NCI-H1436 (cell line): ENCODE measurements around the gene RPS6KC1.
"Not testable (repeated sequence)": the region's sequence is repeated elsewhere in the genome, so short reads cannot be mapped to it uniquely, and the experiment has no call there.

ENCODE experiments used
- DNase-seq: peaks from one replicate; lab custom pipeline; 2025; lab: John Stamatoyannopoulos, UW

RPS6KC1 gene

DNA sequence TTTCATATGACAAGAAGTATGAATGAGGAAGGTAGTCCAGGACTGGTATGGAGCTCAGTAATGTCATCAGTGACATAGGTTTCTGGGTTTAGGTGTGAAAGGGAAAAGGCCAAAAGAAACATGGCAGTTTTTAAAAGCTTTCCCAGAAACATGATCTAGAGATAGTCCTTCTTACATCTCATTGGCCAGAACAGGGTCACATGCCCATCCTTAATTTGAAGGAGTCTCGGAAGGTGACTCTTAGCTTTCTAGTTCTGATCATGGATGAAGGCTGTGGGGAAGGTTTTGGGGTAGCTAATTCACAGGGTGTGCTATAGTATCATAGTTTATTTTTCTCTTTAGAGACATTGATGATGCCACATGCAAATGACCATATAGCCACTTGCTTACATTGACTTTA lies 55.3 kb downstream of the RPS6KC1 start:
- DNase-seq = no peak

DNA sequence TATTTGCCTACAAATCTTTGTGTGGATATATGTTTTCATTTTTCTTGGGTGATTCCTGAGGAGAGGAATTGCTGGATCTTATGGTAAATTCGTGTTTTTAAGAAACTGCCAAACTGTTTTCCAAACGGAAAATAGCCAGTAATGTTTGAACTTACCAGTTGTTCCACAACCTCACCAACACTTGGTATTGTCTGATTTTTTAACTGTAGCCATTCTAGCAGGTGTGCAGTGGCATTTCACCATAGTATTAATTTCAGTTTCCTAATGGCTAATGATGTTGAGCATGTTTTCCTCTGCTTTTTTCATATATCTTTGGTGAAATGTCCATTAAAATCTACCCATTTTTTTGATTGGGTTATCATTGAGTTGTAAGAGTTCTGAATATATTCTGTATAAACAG lies 56.6 kb downstream of the RPS6KC1 start:
- no peak for DNase-seq

DNA sequence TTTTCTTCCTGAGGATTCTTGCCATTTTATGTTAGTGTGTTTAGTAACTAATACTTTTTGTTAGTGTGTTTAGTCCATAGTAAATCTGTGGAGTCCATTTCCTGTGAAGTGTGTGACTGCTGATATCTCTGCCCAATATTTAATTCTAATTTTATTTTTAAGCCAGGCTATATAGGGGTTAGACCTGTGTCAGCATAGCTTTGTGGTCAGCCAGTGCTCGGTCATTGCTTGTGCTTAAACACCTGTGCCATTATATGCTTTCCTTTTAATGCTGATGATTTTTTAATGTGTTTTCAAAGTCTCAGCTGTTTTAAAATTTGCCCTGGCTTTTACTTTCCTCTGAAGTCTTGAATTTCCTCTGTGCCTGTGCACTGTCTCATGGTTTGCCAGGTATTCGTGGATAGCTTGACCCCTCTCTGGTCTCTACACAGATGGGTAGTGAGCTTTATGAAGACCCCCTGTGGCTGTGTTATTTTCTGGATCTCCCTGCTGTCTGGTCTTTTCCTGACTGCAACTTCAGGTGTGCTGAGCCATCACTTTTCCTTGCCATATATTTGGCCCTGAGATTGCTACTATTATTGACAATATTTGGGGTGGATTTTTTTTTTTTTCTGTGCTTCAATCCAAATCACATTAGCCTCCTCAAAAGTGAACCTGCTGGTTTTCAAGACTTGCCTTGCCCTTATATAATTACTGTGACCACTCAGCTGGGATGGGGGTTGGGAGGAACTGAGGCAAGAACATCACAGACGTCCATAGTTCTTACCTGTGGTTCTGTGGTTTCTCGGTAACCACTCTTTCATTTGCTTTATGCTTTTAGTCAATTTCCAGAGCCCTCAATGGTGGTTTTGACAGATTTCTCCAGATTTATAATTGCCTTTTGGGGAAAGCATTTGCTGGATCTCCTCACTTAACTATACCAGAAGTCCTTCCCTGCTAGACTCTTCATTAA lies 59.6 kb downstream of the RPS6KC1 start:
- DNase-seq = no peak

DNA sequence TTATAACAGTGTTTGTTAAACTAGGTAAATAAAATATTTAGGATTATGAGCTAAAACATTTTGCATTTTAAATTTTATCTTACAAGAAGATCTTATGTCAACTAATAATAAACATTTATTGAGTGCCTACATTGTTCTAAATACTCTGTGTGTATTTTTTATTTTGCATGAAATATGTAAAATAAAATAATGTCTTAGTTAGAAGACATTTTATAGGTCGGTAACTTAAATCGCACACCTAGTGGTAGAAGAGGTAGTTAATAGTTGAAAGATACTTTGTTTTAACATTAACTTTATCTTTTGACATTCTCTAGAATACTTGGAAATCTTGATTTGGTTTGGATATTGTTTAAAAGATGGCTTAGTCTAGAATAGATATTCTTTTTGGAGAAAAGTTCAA lies 60.5 kb downstream of the RPS6KC1 start:
- no peak for DNase-seq

DNA sequence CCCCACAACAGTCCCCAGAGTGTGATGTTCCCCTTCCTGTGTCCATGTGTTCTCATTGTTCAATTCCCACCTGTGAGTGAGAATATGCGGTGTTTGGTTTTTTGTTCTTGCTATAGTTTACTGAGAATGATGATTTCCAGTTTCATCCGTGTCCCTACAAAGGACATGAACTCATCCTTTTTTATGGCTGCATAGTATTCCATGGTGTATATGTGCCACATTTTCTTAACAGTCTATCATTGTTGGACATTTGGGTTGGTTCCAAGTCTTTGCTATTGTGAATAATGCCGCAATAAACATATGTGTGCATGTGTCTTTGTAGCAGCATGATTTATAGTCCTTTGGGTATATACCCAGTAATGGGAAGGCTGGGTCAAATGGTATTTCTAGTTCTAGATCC lies 61.7 kb downstream of the RPS6KC1 start:
- not testable (repeated sequence) for DNase-seq

DNA sequence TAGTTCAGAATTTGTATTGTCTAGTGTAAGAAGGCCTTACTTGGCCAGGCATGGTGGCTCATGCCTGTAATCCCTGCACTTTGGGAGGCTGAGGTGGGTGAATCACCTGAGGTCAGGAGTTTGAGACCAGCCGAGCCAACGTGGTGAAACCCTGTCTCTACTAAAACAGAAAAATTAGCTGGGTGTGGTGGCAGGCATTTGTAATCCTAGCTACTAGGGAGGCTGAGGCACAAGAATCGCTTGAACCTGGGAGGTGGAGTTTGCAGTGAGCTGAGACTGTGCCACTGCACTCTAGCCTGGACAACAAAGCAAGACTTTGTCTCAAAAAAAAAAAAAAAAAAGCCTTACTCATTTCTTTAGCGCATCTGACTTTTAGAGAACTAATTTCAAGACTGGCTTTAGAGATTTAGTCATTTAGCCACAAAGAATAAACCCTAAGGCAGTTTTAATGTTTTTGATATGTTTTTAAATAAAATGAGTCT lies 66.7 kb downstream of the RPS6KC1 start:
- not testable (repeated sequence) for DNase-seq

DNA sequence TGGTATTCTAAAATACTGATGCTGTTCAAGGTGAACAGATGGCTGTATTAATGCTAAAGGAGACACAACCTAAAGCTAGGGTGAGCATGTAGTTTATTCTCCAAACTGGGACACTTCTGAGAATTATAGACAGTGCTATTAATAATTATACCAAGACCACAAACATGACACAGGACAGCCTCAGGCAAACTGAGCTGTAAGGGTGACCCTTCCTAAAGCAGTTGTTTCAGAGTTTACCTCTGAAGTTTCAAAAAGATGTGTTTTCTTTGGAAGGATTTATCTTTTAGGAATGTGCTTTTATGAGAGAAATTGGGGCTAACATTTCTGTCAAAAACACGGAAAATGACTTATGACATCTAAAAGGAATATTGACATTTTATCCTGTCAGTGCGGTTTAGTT lies 68.8 kb downstream of the RPS6KC1 start:
- DNase-seq = no peak

DNA sequence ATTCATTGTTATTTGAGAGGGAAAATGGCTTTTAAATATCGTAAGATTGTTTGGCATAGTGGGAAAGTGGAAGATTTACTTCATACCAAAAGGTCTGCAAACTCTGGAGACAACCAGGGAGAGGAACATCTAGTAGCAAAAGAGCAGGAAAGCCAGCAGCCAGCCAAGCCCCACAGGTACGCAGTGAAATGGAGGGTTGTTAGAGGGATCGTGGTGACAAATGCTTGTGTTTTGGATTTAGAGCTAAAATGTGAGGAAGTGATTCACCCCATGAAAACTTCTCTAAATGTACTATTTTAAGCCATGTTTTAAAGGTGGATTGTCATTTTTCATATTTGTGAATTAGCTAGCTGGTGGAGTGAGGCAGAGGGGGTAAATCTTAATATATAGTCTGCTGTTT lies 69.3 kb downstream of the RPS6KC1 start:
- DNase-seq = no peak

DNA sequence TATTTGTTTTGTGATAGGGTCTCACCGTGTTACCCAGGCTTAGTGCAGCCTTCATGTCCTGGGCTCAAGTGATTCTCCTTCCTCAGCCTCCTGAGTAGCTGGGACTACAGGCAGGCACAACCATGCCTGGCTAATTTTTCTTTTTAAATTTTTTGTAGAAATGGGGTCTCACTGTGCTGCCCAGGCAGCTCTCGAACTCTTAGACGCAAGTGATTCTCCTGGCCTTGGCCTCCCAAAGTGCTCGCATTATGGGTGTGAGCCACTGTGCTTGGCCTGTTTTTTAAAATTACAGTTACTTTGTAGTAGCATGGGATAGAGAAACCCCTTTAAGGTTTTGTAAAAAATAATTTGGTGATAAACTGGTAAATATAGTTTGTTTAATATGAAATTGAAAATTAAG lies 69.9 kb downstream of the RPS6KC1 start:
- no peak for DNase-seq

DNA sequence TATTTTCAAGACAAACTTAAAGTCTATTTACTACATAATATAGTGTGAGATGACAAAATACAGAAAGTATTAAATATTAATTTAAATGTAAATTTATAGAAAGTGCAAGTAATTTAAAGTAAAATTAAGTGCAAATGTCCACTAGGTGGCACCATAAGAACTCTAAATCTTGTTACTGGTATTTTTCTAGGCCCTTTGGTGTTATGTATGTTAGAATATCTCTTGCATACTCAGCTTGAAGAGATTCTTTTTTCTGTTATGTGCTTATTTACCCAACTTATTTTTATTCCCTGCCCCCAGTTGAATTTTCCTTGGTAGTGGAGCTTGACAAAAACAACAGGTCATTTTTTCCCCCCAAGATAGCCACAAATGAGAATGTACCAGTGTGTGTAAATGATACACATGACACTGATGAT lies 71.5 kb downstream of the RPS6KC1 start:
- peak; percentile 71 for DNase-seq

DNA sequence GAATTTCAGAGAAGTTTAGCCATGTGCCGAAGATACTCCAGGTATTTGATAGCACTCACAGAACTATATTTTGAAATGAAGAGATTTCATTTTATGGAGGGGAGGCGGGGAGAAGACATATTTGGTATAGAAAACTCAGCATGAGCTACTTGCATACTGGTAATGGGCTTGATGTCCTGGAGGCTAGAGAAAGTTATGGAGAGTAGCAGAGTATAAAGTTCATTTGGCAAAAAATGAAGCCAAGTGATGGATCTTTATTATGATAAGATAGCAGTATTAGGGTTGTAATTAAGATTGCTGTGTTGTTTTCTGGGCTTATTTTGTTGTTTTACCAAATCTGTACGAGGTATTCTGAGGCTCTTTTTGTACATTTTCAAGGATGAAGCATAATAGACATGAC lies 72.0 kb downstream of the RPS6KC1 start:
- no peak for DNase-seq

DNA sequence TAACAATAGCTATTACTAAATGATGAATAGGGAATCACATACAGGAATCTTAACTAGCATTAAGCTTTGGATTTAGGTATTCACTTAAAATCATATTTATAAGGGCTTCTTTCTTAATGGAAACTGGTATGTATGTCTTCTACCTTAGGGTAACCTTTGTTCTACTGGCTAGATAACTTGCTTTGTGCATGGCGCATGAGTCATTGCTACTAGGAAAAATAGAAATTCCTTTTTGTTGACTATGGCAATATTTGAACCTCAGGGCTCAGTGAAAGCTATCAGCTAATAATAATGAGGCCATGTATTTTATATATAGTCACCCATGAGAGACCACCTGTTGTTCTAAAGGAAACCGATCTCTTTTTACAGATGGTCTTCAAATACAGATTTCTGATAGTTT lies 72.5 kb downstream of the RPS6KC1 start:
- no peak for DNase-seq

DNA sequence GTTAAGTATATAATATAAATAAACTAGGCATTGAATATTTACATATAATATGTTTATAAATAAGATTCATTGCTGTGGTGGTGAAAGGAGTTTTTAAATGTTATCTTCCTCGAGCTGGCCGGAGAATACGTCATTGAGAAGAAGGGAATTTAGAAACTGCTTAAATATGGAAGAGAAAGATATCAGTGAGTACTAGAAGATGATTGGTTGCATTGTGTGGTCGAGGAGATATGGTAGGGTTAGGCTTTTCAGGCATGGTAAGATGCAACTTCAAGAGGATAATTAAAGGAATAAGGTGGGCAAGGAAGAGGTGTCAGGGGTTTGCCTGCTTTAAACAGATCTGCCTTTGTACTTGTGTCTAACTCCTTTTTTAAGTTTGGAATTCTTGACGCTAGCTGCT lies 73.5 kb downstream of the RPS6KC1 start:
- no peak for DNase-seq

DNA sequence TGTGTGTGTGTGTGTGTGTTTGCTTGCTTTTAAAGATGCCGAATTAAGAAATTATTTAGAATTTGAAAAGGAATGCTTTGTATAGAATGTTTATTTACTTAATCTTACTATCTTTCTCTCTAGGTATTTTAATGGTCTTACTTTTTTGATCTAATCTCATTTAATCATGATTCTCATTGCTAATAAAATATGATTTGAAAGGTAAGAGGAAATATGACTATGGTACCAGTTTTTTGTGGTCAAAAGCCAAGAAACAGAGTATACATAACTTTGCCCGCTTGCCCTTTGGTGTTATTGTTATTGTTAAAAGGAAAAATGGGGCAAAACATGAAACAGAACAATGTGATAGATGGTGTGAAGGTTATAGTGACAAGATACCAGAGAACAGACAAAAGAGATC lies 74.6 kb downstream of the RPS6KC1 start:
- DNase-seq = no peak

DNA sequence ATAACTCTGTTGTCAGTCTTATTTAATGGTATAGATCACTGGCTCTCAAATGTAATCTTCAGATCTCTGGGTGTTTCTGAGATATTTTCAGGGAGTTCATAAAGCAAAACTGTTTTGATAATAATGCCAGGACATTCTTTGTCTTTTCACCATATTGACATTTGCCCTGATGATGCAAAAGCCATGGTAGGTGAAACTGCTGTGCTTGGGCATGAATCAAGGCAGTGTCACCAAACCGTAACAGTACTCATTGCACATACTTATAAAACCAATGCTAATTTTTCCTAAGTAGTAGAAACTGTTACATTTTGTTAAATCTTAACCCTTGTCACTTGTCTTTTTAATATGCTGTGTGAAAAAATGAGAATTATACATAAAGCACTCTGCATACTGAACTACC lies 76.0 kb downstream of the RPS6KC1 start:
- no peak for DNase-seq

DNA sequence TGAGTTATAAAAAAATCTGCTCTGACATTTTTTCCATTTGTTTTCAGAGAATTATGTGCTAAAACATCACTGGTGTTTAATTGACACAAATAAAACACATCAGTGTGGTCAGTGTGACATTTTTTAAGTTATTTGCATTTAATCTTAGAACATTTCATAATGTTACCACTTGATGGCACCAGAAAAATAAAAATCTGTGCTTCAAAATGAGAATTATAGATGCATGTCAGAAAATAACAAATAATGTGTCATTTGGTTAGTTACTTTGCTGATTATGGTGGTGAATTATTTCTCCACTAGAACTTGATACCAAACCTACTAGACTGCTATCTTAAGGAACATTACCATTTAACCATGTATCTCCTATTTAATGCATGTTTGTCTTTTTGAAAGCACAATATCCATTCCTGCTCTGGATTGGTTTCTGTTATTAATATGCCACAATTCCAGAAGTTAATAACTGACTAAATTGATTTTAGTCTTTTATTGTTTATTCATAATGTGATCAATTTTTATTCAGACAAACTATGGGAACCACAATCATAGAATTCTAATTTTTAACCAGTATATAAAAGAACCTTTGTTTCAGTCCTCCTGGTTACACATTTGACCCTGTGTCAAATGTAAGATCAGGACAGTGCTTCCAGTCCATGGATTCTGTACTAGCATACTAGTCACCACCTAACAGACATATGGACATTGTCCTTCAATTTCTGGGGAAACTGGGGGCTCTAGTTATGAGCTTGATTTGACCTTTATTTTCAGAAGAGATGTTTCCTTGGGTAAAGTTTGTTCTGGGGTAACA lies 81.0 kb downstream of the RPS6KC1 start:
- no peak for DNase-seq

DNA sequence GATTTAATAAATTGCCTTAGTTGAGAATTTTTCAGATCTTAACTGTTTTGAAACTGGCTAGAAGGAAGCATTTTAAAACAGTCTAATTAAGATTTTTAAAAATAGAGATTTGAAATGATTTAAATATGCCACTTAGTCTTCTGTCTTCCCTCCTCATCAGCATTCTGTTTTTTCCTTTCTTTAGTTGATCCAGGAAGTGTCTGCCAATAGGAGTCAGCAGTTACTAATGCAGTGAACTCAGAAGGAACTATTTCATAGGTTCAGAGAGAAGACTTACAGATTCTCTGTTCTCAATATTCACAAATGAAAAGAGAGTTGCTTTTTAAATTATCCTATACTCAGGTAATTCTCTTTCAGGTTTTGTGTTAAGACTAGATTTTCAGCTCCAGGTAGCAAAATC lies 84.5 kb downstream of the RPS6KC1 start:
- DNase-seq = no peak

DNA sequence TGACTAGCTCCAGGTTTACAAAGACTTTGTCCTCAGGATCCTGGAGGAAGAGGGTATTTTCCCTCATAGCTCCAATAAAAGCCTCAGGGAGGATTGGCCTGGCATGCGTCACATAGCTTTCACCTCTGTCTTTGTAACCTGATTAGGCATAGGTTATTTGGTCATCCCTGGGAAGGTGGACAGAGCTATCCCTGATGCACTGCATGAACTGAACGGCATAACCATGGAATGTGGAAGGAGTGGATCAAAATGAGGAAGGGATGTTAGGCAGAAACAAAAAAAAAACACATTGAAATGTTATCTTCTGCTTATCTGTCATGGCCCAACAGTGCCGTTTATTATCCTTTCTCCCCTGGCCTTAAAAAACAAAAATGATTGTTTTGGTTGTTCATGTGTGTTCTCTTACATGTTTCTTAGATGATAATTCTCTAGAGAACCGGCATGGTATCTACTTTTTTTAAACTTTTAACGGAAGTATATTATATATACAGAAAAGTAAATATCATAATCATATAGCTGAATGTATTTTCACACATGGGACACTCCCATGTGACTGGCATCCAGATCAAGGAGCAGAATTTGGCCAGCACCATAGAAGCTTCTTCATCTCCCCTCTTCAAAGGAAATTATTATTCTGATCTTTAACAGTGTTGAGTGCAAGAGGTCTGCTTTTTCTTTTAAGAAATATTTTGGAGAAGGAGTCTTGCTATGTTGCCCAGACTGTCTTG lies 85.3 kb downstream of the RPS6KC1 start:
- no peak for DNase-seq

DNA sequence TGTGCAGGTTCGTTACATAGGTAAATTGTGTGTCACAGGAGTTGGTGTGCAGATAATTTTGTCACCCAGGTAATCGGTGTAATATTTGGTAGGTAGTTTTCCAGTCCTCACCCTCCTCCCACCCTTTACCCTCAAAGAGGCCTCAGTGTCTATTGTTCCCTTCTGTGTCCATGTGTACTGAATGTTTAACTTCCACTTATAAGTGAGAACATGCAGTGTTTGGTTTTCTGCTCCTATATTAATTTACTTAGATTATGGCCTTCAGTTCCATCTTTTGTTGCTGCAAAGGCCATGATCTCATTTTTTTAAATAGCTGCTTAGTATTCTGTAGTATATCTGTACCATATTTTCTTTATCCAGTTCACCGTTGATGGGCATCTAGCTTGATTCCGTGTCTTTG lies 87.3 kb downstream of the RPS6KC1 start:
- no peak for DNase-seq

DNA sequence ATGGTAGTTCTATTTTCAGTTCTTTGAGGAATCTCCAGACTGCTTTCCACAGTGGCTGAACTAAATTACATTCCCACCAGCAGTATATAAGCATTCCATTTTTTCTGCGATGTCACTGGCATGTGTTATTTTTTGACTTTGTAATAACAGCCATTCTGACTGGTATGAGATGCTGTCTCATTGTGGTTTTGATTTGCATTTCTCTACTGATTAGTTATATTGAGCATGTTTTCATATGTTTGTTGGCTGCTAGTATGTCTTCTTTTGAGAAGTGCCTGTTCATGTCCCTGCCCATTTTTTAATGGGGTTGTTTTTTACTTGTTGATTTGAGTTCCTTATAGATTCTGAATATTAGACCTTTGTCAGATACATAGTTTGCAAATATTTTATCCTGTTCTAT lies 87.9 kb downstream of the RPS6KC1 start:
- DNase-seq = no peak

DNA sequence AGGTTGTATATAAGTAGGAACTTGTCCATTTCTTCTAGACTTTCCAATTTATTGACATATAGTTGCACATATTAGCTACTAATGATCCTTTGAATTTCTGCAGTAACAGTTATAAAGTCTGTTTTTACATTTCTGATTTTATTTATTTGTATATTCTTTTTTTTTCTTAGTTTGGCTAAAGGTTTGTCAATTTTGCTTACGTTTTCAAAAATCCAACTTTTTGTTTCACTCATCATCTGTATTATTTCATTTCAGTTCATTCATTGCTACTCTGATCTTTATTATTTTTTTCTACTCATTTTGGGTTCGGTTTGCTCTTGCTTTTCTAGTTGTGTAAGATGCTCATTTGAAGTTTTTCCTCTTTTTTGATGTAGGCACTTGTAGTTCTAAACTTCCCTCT lies 97.9 kb downstream of the RPS6KC1 start:
- DNase-seq = no peak

DNA sequence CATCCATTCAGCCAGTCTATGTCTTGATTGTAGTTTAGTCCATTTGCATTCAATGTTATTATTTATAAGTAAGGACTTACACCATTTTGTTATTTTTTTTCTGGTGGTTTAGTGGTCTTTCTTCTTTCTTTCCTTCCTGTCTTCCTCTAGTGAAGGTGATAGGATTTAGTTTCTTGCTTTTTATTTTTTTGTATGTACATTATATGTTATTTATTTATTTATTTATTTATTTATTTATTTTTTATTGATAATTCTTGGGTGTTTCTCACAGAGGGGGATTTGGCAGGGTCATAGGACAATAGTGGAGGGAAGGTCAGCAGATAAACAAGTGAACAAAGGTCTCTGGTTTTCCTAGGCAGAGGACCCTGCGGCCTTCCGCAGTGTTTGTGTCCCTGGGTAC lies 99.0 kb downstream of the RPS6KC1 start:
- not testable (repeated sequence) for DNase-seq
